Activated CD8-positive, alpha-beta T cell treated with anti-CD3 and anti-CD28 coated beads for 36 hours (primary cell): ENCODE data around the gene CYB5A. TPM values are rescaled to one million over a fixed set of nuclear protein-coding genes. Genes with fewer than 3 reads are reported as not detected.
A peak's percentile ranks its signal among the peaks of the same experiment; 100 is the strongest.

Experiments used
- ATAC-seq: fragments of 200-7000 bp; cut with Tn5 transposase; one replicate; pipeline ENCODE4 v1.10.0; 2021; ENCODE audit warnings: mild to moderate bottlenecking, moderate library complexity
- CTCF ChIA-PET: fragments of 350-600 bp; sonication (Branson Sonifier 250); formaldehyde crosslinking; loops from one replicate; lab custom pipeline; 2021; ENCODE audit warnings: antibody characterized with exemption; lab: Charles Lee
- POLR2A ChIA-PET: fragments of 350-600 bp; sonication (Branson Sonifier 250); formaldehyde crosslinking; loops from one replicate; lab custom pipeline; 2021; ENCODE audit warnings: antibody characterized with exemption; lab: Charles Lee
- DNase-seq: peaks from one replicate; pipeline ENCODE4 v3.0.0-alpha.2; 2020
- H3K27ac Mint-ChIP-seq: one replicate; pipeline ENCODE4 v1.8.0; 2021; ENCODE audit warnings: mild to moderate bottlenecking, mixed read lengths
- H3K27me3 Mint-ChIP-seq: one replicate; pipeline ENCODE4 v1.8.0; 2021; ENCODE audit warnings: mixed read lengths
- H3K36me3 Mint-ChIP-seq: one replicate; pipeline ENCODE4 v1.8.0; 2021; ENCODE audit warnings: low read depth, mixed read lengths
- H3K4me1 Mint-ChIP-seq: one replicate; pipeline ENCODE4 v1.8.0; 2021; ENCODE audit warnings: low read depth, mixed read lengths
- H3K4me3 Mint-ChIP-seq: one replicate; pipeline ENCODE4 v1.8.0; 2021; ENCODE audit warnings: mild to moderate bottlenecking, moderate library complexity, mixed read lengths
- H3K9me3 Mint-ChIP-seq: one replicate; pipeline ENCODE4 v1.8.0; 2021; ENCODE audit warnings: mixed read lengths
- CTCF ChIP-seq: fragments of 200-600 bp; IDR thresholded peaks from one replicate; pipeline ENCODE4 v1.8.0; 2022; ENCODE audit warnings: antibody characterized with exemption, mild to moderate bottlenecking
- intact Hi-C: fragments of 100-400 bp; cut with micrococcal nuclease; formaldehyde crosslinking; loops from one replicate; pipeline ENCODE4 v1.10.0; 2022
- total RNA-seq, 2 experiments: library from RNA; stranded (reverse); gene quantifications; one replicate each; pipeline ENCODE4 v1.2.3, GENCODE V29; 2021

Gene CYB5A
- total RNA-seq, 2 experiments from 2014 or later = 60.2 to 62.4 TPM

GRCh38 chr18:74290794-74291471 lies 830 bp downstream of the CYB5A start:
- no peak for ATAC-seq
- Mint-ChIP-seq H3K36me3 (peaks cover 2% of the 10 kb centered on the region), H3K27ac (no peak overlapping the region), H3K4me3 (peak overlapping the region; percentile 94), H3K9me3 (no peaks in the 10 kb centered on the region), H3K27me3 (no peaks in the 10 kb centered on the region), H3K4me1 (peaks cover 21% of the 10 kb centered on the region)
- DNase-seq = peak; percentile 16
- TF ChIP-seq CTCF = no peak
- POLR2A ChIA-PET = interaction anchor here (0.9 kb wide), 1 partner anchor 64 kb away, joined by 3 read pairs; no protein-coding TSS in a partner anchor
- CTCF ChIA-PET = no interaction called here
- intact Hi-C loops = no loop called here

GRCh38 chr18:74290021-74290420 lies 1.7 kb downstream of the CYB5A start:
- peaks cover 21% of the 10 kb centered on the region for H3K4me1 Mint-ChIP-seq
- ChIA-PET CTCF (no interaction called here), POLR2A (no interaction called here)
- H3K27me3 Mint-ChIP-seq = no peaks in the 10 kb centered on the region
- no peak overlapping the region for H3K27ac Mint-ChIP-seq
- TF ChIP-seq CTCF = no peak
- peak overlapping the region; percentile 94 for H3K4me3 Mint-ChIP-seq
- intact Hi-C loops = no loop called here
- no peak for DNase-seq
- H3K9me3 Mint-ChIP-seq = no peaks in the 10 kb centered on the region
- H3K36me3 Mint-ChIP-seq = peaks cover 4% of the 10 kb centered on the region
- ATAC-seq = no peak

- Mint-ChIP-seq H3K36me3 (peaks cover 4% of the 10 kb centered on the region), H3K4me1 (peaks cover 21% of the 10 kb centered on the region), H3K9me3 (no peaks in the 10 kb centered on the region), H3K4me3 (no peak overlapping the region), H3K27ac (no peak overlapping the region), H3K27me3 (no peaks in the 10 kb centered on the region)
- CTCF ChIA-PET = no interaction called here
- ATAC-seq = no peak
- no peak for TF ChIP-seq CTCF
- intact Hi-C loops = no loop called here
- DNase-seq = no peak
- POLR2A ChIA-PET = no interaction called here
Observed at GRCh38 chr18:74289137-74289536, 2.6 kb downstream of the CYB5A start.

GRCh38 chr18:74288730-74289129 lies 3.0 kb downstream of the CYB5A start:
- POLR2A ChIA-PET = no interaction called here
- no peak for TF ChIP-seq CTCF
- no peak for DNase-seq
- CTCF ChIA-PET = interaction anchor here (0.8 kb wide), 1 partner anchor 205 kb away, joined by 4 read pairs; no protein-coding TSS in a partner anchor
- Mint-ChIP-seq H3K4me3 (no peak overlapping the region), H3K9me3 (no peaks in the 10 kb centered on the region), H3K36me3 (peaks cover 4% of the 10 kb centered on the region), H3K27me3 (no peaks in the 10 kb centered on the region), H3K4me1 (peaks cover 21% of the 10 kb centered on the region), H3K27ac (no peak overlapping the region)
- intact Hi-C loops = no loop called here
- ATAC-seq = no peak

GRCh38 chr18:74288041-74288440 lies 3.7 kb downstream of the CYB5A start:
- intact Hi-C loops = no loop called here
- Mint-ChIP-seq H3K4me3 (no peak overlapping the region), H3K4me1 (peaks cover 24% of the 10 kb centered on the region), H3K27me3 (no peaks in the 10 kb centered on the region), H3K27ac (no peak overlapping the region), H3K9me3 (no peaks in the 10 kb centered on the region), H3K36me3 (peaks cover 6% of the 10 kb centered on the region)
- POLR2A ChIA-PET = no interaction called here
- CTCF ChIA-PET = interaction anchor here (0.8 to 1.3 kb wide), 2 partner anchors 12 to 205 kb away, joined by 4 read pairs; no protein-coding TSS in a partner anchor
- TF ChIP-seq CTCF = no peak
- ATAC-seq (no peak), DNase-seq (no peak)
